Psoas muscle (tissue), 8 donors: ENCODE measurements around the gene ATP2A3. TPM values are rescaled to one million over a fixed set of nuclear protein-coding genes. Genes with fewer than 3 reads are reported as not detected.
A peak's percentile ranks its signal among the peaks of the same experiment; 100 is the strongest.

ENCODE experiments used
- ATAC-seq, 4 donors: fragments of 200-7000 bp; cut with Tn5 transposase; one replicate each; pipeline ENCODE4 v1.9.1; 2020; ENCODE audit warnings: moderate library complexity in 3 of 4, mild to moderate bottlenecking in 2 of 4
- DNase-seq, 2 donors: peaks; one replicate each; pipeline ENCODE4 v3.0.0-alpha.2; 2020
- H3K27ac ChIP-seq: fragments of 200-600 bp; one replicate; pipeline ENCODE4 v1.8.0; 2022
- H3K27me3 ChIP-seq, 3 donors: fragments of 200-600 bp in 1 of 3; one replicate each; pipeline versions ENCODE4 v1.6.1 to v1.8.0; 2013 to 2022; ENCODE audit warnings: low read length in 2 of 3, mild to moderate bottlenecking in 2 of 3, moderate library complexity in 1 of 3; ENCODE audit not compliant: insufficient read depth in 3 of 3
- H3K36me3 ChIP-seq, 2 donors: fragments of 200-600 bp in 1 of 2; one replicate each; pipeline versions ENCODE4 v1.6.1 to v1.8.0; 2013 to 2022; ENCODE audit warnings: low read depth in 1 of 2, mild to moderate bottlenecking in 1 of 2, moderate library complexity in 1 of 2; ENCODE audit not compliant: insufficient read depth in 1 of 2
- H3K4me1 ChIP-seq: fragments of 200-600 bp; one replicate; pipeline ENCODE4 v1.8.0; 2022
- H3K4me3 ChIP-seq: fragments of 200-600 bp; one replicate; pipeline ENCODE4 v1.8.0; 2022; ENCODE audit warnings: mild to moderate bottlenecking
- H3K9me3 ChIP-seq: fragments of 200-600 bp; one replicate; pipeline ENCODE4 v1.8.0; 2022
- WGBS, 3 donors: extraction: QIAGEN DNeasy Blood & Tissue Kit; methylation state at CpG; one replicate each; pipeline versions ENCODE4 v1.1.6 to v1.1.7; 2013; 5-methylcytosine and 5-hydroxymethylcytosine counted together
- intact Hi-C, 2 donors: fragments of 100-400 bp; cut with DNase I; formaldehyde crosslinking; loops; one replicate each; pipeline versions ENCODE4 v1.11.0 to v1.14.2; 2022
- polyA plus RNA-seq, 3 donors: library from polyadenylated mRNA; stranded (reverse); fragments of 200-250 nt; gene quantifications; one replicate each; pipeline ENCODE4 v1.2.3, GENCODE V29; 2013
- total RNA-seq, 4 donors: library from RNA; stranded (reverse); fragmentation: NEBNext Ultra II Directional in 2 of 4; extraction: Animal tissue kit (Norgen Biotek cat#: 25700) in 2 of 4; gene quantifications; one replicate each; pipeline versions ENCODE4 v1.2.1 to v1.2.4, GENCODE V29; 2021 to 2023
- TF ChIP-seq, protein P1 (sequence below): fragments of 200-600 bp; IDR thresholded peaks from one replicate; pipeline ENCODE4 v1.8.0; 2022; ENCODE audit warnings: antibody characterized with exemption
- donor health status: healthy with polysubstance abuse.
- donor health status: DM: no; HTN: no; CAD: no; lungs with moderate emphysema.
- donor health status: Bipolar disorder and iron deficiency.
- donor health status: healthy.
- donor health status: DM: yes; HTN: yes; CAD: no.
- donor health status: DM: no; HTN: no; CAD: no.
- donor health status: DM: no; HTN: no; CAD: no.
- donor health status: DM: yes; HTN: yes; CAD: no.

The ATP2A3 gene
- total and polyA plus RNA-seq, 7 donors: 1.2 to 3.8 (median 3.0) TPM

DNA sequence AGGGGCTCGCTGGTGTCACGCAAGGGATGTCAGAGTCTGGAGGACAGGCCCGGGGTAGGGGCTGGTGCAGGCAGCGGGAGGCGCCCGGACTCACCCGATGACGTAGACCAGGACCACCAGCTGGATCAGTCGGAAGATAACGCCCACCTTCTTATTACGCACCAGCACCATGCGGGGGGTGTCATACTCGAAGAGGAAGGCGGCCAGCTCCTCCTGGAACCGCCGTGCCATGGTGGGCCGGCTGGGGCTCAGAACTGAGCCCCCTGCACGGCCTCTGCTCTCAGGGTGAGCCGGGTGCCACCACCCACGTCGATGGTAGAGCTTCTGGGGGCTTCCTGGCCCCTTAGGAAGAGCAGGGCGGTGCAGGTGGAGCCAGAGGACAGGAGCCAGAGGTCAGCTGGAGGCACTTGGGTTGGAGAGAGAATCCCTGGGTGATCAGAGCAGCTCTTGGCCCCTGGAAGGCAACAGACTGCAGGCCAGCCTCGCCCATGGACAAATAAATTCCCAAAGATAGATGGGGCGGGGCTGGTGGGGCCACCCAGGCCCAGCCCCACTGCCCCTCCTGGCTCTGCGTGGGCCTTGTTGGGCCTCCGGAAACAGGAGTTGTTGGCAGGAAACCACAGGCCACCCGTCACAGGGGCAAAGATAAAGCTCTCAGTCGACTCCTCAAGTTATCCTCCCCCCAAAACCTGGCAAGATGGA lies 48.1 kb downstream of the ATP2A3 start, which contains the start of gene P2RX1:
Gene P2RX1 (minus strand): TSS at position 471 of the 702 bp plus-strand sequence. CDS start 240 bp downstream, at position 231.
- no peak for ATAC-seq

GRCh38 chr17:3915581-3915994 lies 48.6 kb downstream of the ATP2A3 start:
- Histone ChIP-seq H3K36me3 (no peaks in the 10 kb centered on the region), H3K4me1 (peaks cover 4% of the 10 kb centered on the region), H3K27me3 (no peaks in the 10 kb centered on the region), H3K9me3 (no peaks in the 10 kb centered on the region), H3K4me3 (peak overlapping the region; percentile 15), H3K27ac (no peak overlapping the region)
- TF ChIP-seq, protein P1, sequence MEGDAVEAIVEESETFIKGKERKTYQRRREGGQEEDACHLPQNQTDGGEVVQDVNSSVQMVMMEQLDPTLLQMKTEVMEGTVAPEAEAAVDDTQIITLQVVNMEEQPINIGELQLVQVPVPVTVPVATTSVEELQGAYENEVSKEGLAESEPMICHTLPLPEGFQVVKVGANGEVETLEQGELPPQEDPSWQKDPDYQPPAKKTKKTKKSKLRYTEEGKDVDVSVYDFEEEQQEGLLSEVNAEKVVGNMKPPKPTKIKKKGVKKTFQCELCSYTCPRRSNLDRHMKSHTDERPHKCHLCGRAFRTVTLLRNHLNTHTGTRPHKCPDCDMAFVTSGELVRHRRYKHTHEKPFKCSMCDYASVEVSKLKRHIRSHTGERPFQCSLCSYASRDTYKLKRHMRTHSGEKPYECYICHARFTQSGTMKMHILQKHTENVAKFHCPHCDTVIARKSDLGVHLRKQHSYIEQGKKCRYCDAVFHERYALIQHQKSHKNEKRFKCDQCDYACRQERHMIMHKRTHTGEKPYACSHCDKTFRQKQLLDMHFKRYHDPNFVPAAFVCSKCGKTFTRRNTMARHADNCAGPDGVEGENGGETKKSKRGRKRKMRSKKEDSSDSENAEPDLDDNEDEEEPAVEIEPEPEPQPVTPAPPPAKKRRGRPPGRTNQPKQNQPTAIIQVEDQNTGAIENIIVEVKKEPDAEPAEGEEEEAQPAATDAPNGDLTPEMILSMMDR: no peak
- ATAC-seq (no peak), DNase-seq (no peak)
- WGBS, 3 donors: 83 to 87% (median 85%) methylated on average over 13 of the region's 13 CpGs
- intact Hi-C loops: no loop called here

More for the DNA sequence above, 48.1 kb downstream of the ATP2A3 start, which contains the start of gene P2RX1:
- intact Hi-C loops: no loop called here
- no peak for DNase-seq
- TF ChIP-seq, protein P1: no peak
- no peaks in the 10 kb centered on the region for H3K36me3 ChIP-seq
- no peaks in the 10 kb centered on the region for H3K9me3 ChIP-seq
- 82 to 86% (median 85%) methylated on average over 28 of the region's 28 CpGs for WGBS, 3 donors
- H3K4me3 ChIP-seq: peak within 1 kb of the TSS; percentile 15
- no peaks in the 10 kb centered on the region for H3K27me3 ChIP-seq
- H3K27ac ChIP-seq: no peak within 1 kb of the TSS
- peaks cover 4% of the 10 kb centered on the region for H3K4me1 ChIP-seq

- DNase-seq (no peak), ATAC-seq (peak in 3 of 4 donors; percentile 5 to 13 (median 7))
- intact Hi-C loops: loop anchor here (5.0 kb wide), 2 partner anchors 52 to 93 kb away; no protein-coding TSS in a partner anchor
- Histone ChIP-seq H3K27me3 (no peaks in the 10 kb centered on the region), H3K4me1 (peaks cover 4% of the 10 kb centered on the region), H3K27ac (no peak overlapping the region), H3K4me3 (no peak overlapping the region), H3K9me3 (no peaks in the 10 kb centered on the region), H3K36me3 (no peaks in the 10 kb centered on the region)
- 86 to 91% (median 88%) methylated on average over 9 to 10 of the region's 10 CpGs for WGBS, 3 donors
- TF ChIP-seq, protein P1: no peak
These were observed 49.9 kb downstream of the ATP2A3 start for GRCh38 chr17:3914312-3914670.

DNA sequence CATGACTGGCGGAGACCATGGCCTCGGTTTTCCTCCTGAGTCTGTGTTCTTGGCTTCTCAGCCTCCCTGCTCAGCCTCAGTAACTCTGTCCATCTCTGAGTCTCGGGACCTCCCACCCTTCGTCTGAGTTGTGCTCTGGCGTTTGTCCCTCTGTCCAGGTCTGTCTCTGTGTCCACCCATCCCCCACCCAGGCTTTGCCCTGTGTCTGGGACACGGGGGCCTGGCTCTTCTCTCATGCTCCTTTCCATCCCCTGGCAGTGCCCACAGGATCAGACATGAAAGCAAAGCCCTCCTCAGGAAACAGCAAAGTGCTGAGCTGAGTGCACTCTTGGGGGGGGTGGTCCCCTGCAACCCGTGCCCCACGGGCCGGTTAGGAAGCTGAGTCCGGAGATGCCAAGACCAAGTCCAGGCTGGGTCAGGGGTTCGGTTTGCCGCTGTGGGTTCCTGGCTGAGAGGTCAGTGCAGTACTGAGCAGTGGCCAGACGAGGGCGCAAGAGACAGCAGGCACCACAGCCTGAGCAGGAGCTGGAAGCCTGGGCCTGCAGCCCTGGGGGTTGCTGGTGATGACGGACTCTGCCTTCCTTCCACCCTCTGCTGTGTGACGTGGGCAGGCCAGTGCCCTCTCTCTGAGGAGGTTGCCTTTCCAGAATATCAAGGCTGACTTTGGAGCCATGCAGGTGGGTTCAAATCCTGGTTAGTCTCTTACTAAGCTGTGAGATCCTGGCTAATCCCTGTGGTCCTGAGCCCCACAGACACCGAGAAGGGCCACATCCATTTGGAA lies 50.5 kb downstream of the ATP2A3 start:
- intact Hi-C loops: loop anchor here (1.0 to 5.0 kb wide), 3 partner anchors 51 to 94 kb away; no protein-coding TSS in a partner anchor
- TF ChIP-seq, protein P1: peak; percentile 95
- no peaks in the 10 kb centered on the region for H3K27me3 ChIP-seq
- H3K27ac ChIP-seq: no peak overlapping the region
- no peak overlapping the region for H3K4me3 ChIP-seq
- ATAC-seq (peak; percentile 85 to 91 (median 89)), DNase-seq (peak; percentile 79 to 87)
- WGBS, 3 donors: 28 to 31% (median 28%) methylated on average over 17 of the region's 17 CpGs
- no peaks in the 10 kb centered on the region for H3K9me3 ChIP-seq
- H3K36me3 ChIP-seq: no peaks in the 10 kb centered on the region
- H3K4me1 ChIP-seq: peaks cover 4% of the 10 kb centered on the region
